GM18520 (cell line): ENCODE measurements around the gene ZFP57.
"Not testable (repeated sequence)": the region's sequence is repeated elsewhere in the genome, so short reads cannot be mapped to it uniquely, and the experiment has no call there.

ENCODE experiments used
- ATAC-seq: cut with Tn5 transposase; IDR thresholded peaks from one replicate; pipeline ENCODE4 v1.9.1; 2021; ENCODE audit not compliant: unreplicated experiment

Gene ZFP57

GRCh38 chr6:29696147-29697125, 15.5 kb upstream of the ZFP57 start:
- ATAC-seq, result no peak

GRCh38 chr6:29694637-29695036, 13.7 kb upstream of the ZFP57 start:
- no peak for ATAC-seq

- no peak for ATAC-seq
Observed at GRCh38 chr6:29685718-29686326, 4.9 kb upstream of the ZFP57 start.

GRCh38 chr6:29681811-29682210, 859 bp upstream of the ZFP57 start:
- ATAC-seq, result no peak

- ATAC-seq, result no peak
Observed at GRCh38 chr6:29680416-29680815, 536 bp downstream of the ZFP57 start.

- no peak for ATAC-seq
Observed at GRCh38 chr6:29679962-29680361, 990 bp downstream of the ZFP57 start.

GRCh38 chr6:29678114-29678513, 2.8 kb downstream of the ZFP57 start:
- no peak for ATAC-seq

- ATAC-seq, result no peak
Observed at GRCh38 chr6:29676981-29677601, 3.9 kb downstream of the ZFP57 start.

GRCh38 chr6:29675561-29675960, 5.4 kb downstream of the ZFP57 start:
- ATAC-seq, result no peak

- no peak for ATAC-seq
Observed at GRCh38 chr6:29674008-29674407, 6.9 kb downstream of the ZFP57 start.

- ATAC-seq, result no peak
Observed at GRCh38 chr6:29673161-29673560, 7.8 kb downstream of the ZFP57 start.

GRCh38 chr6:29672116-29672515, 8.8 kb downstream of the ZFP57 start:
- ATAC-seq, result not testable (repeated sequence)

GRCh38 chr6:29671026-29671425, 9.9 kb downstream of the ZFP57 start:
- ATAC-seq, result no peak

- ATAC-seq, result no peak
Observed at GRCh38 chr6:29667158-29667557, 13.8 kb downstream of the ZFP57 start.

- ATAC-seq, result no peak
Observed at GRCh38 chr6:29666826-29667130, 14.2 kb downstream of the ZFP57 start.

- no peak for ATAC-seq
Observed at GRCh38 chr6:29665942-29666825, 14.8 kb downstream of the ZFP57 start.

- ATAC-seq, result no peak
Observed at GRCh38 chr6:29663300-29664042, 17.5 kb downstream of the ZFP57 start.

- not testable (repeated sequence) for ATAC-seq
Observed at GRCh38 chr6:29661502-29662141, 19.3 kb downstream of the ZFP57 start.

- ATAC-seq, result no peak
Observed at GRCh38 chr6:29661071-29661470, 19.9 kb downstream of the ZFP57 start.

- ATAC-seq, result no peak
Observed at GRCh38 chr6:29656798-29657197, 24.2 kb downstream of the ZFP57 start, which contains the start of gene MOG. Gene MOG, plus strand, starts transcription at chr6:29657092. Its CDS starts 118 bp downstream, at chr6:29657210.
